Liver (tissue), 9 donors: ENCODE results near the gene PSMG4. TPM values are rescaled to one million over a fixed set of nuclear protein-coding genes. Genes with fewer than 3 reads are reported as not detected.

Source experiments
- DNase-seq: peaks from one replicate; pipeline ENCODE4 v3.0.0-alpha.2; 2017; ENCODE audit warnings: low spot score
- H3K27ac ChIP-seq, 2 donors: one replicate each; pipeline ENCODE4 v1.7.0; 2013; ENCODE audit warnings: inconsistent platforms in 2 of 2, low read length in 2 of 2, control low read depth in 1 of 2, low read depth in 1 of 2, mild to moderate bottlenecking in 1 of 2
- H3K27me3 ChIP-seq, 4 donors: one replicate each; pipeline versions ENCODE4 v1.6.1 to v1.7.0; 2013; ENCODE audit warnings: low read length in 3 of 4, inconsistent platforms in 1 of 4, mild to moderate bottlenecking in 1 of 4, moderate library complexity in 1 of 4; ENCODE audit not compliant: control insufficient read depth in 4 of 4, insufficient read depth in 4 of 4
- H3K36me3 ChIP-seq, 4 donors: one replicate each; pipeline versions ENCODE4 v1.6.1 to v1.7.0; 2013; ENCODE audit warnings: low read length in 3 of 4, mild to moderate bottlenecking in 3 of 4, low read depth in 1 of 4, moderate library complexity in 1 of 4; ENCODE audit not compliant: control insufficient read depth in 4 of 4, insufficient read depth in 3 of 4
- H3K4me1 ChIP-seq, 4 donors: one replicate each; pipeline versions ENCODE4 v1.6.1 to v1.7.0; 2013; ENCODE audit warnings: low read length in 3 of 4, mild to moderate bottlenecking in 3 of 4, moderate library complexity in 1 of 4; ENCODE audit not compliant: control insufficient read depth in 4 of 4, insufficient read depth in 4 of 4
- H3K4me3 ChIP-seq, 3 donors: one replicate each; pipeline versions ENCODE4 v1.6.1 to v1.7.0; 2013; ENCODE audit warnings: low read length in 3 of 3, control low read depth in 1 of 3, low read depth in 1 of 3, mild to moderate bottlenecking in 1 of 3
- H3K9ac ChIP-seq, 2 donors: one replicate each; pipeline ENCODE4 v1.7.0; 2013; ENCODE audit warnings: low read length in 2 of 2, mild to moderate bottlenecking in 2 of 2, moderate library complexity in 2 of 2, control low read depth in 1 of 2, low read depth in 1 of 2
- H3K9me3 ChIP-seq, 4 donors: one replicate each; pipeline versions ENCODE4 v1.6.1 to v1.7.0; 2013; ENCODE audit warnings: low read length in 3 of 4; ENCODE audit not compliant: control insufficient read depth in 4 of 4
- FOXA1 ChIP-seq: IDR thresholded peaks from 2 replicates; pipeline ENCODE4 v1.6.1; 2016; ENCODE audit warnings: antibody characterized with exemption
- FOXA2 ChIP-seq: IDR thresholded peaks from 2 replicates; pipeline ENCODE4 v1.6.1; 2016; ENCODE audit warnings: antibody characterized with exemption
- GABPA ChIP-seq, 2 donors: IDR thresholded peaks in 1 of 2; conservative IDR thresholded peaks in 1 of 2; 2 replicates each; pipeline ENCODE4 v1.6.1; 2016; ENCODE audit warnings: antibody characterized with exemption in 2 of 2, mild to moderate bottlenecking in 1 of 2, moderate library complexity in 1 of 2
- HNF4A ChIP-seq, 2 donors: conservative IDR thresholded peaks; 2 replicates each; pipeline ENCODE4 v1.6.1; 2016; ENCODE audit warnings: antibody characterized with exemption in 2 of 2, mild to moderate bottlenecking in 2 of 2
- HNF4G ChIP-seq: IDR thresholded peaks from 2 replicates; pipeline ENCODE4 v1.6.1; 2016; ENCODE audit warnings: antibody characterized with exemption
- JUND ChIP-seq, 2 donors: IDR thresholded peaks; 2 replicates each; pipeline ENCODE4 v1.6.1; 2016; ENCODE audit warnings: antibody characterized with exemption in 2 of 2
- NR2F2 ChIP-seq: IDR thresholded peaks from 2 replicates; pipeline ENCODE4 v1.6.1; 2016; ENCODE audit warnings: antibody characterized with exemption
- RXRA ChIP-seq, 2 donors: IDR thresholded peaks; 2 replicates each; pipeline ENCODE4 v1.6.1; 2017 to 2018; ENCODE audit warnings: antibody characterized with exemption in 2 of 2, mild to moderate bottlenecking in 1 of 2
- TAF1 ChIP-seq: conservative IDR thresholded peaks from 2 replicates; pipeline ENCODE4 v1.6.1; 2016; ENCODE audit warnings: antibody characterized with exemption, mild to moderate bottlenecking
- YY1 ChIP-seq: IDR thresholded peaks from 2 replicates; pipeline ENCODE4 v1.6.1; 2016; ENCODE audit warnings: antibody characterized with exemption, mild to moderate bottlenecking
- WGBS: extraction: QIAGEN DNeasy Blood & Tissue Kit; methylation state at CpG from one replicate; pipeline ENCODE4 v1.1.7; 2013; 5-methylcytosine and 5-hydroxymethylcytosine counted together
- polyA plus RNA-seq, 2 donors: library from polyadenylated mRNA; stranded (reverse) in 1 of 2; unstranded in 1 of 2; fragments of 200-250 nt in 1 of 2; fragments of >200 nt in 1 of 2; fragmentation: Nextera tagmentation in 1 of 2; extraction: Ambion mirVana in 1 of 2; gene quantifications; one replicate each; pipeline versions ENCODE4 v1.2.1 to v1.2.3, GENCODE V29; 2013 to 2015
- total RNA-seq, 2 donors: library from RNA; depleted of rRNA; stranded (reverse); fragments of >200 nt; gene quantifications; one replicate each; pipeline ENCODE4 v1.2.3, GENCODE V29; 2014
- TF ChIP-seq, protein P1 (sequence below): IDR thresholded peaks from 2 replicates; pipeline ENCODE4 v1.6.1; 2016; ENCODE audit warnings: antibody characterized with exemption, mild to moderate bottlenecking
- TF ChIP-seq, protein P2 (sequence below): fragments of 150-350 bp; IDR thresholded peaks from 2 replicates; pipeline ENCODE4 v1.5.1; 2017; ENCODE audit warnings: improper control_type of control experiment, low read depth, low read length; ENCODE audit not compliant: missing input control
- TF ChIP-seq, protein P3 (sequence below): IDR thresholded peaks from 2 replicates; pipeline ENCODE4 v1.6.1; 2016; ENCODE audit warnings: antibody characterized with exemption
- TF ChIP-seq, protein P4 (sequence below): IDR thresholded peaks from 2 replicates; pipeline ENCODE4 v1.6.1; 2016; ENCODE audit warnings: antibody characterized with exemption
- TF ChIP-seq, protein P5 (sequence below): IDR thresholded peaks from 2 replicates; pipeline ENCODE4 v1.6.1; 2016; ENCODE audit warnings: antibody characterized with exemption
- donor health status: healthy.
- donor health status: healthy.
- donor health status: healthy.
- donor health status: healthy.
- donor health status: healthy.

PSMG4 gene
- total and polyA plus RNA-seq, 4 donors, result 10.7 to 28.5 (median 15.1) TPM

DNA sequence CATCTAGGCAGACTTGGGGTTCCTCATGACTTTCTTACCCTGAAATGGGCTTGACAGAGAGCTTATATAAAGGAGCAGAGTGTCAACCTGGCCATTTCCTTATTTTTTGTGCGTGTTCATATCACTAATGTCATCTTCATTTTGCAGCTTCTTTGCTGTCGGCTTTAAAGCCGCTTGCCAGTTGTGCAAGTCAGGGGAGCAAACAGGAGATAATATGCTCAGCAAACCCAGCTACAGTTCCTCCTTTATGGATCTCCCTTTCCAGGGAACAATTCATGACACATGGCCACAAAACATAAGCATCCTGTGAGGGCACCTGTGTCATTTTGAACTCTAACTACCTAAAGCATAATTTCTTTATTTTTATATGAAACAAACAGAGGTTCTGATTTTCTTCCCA is 24.8 kb upstream of the PSMG4 start (continued):
- TF ChIP-seq, protein P1, sequence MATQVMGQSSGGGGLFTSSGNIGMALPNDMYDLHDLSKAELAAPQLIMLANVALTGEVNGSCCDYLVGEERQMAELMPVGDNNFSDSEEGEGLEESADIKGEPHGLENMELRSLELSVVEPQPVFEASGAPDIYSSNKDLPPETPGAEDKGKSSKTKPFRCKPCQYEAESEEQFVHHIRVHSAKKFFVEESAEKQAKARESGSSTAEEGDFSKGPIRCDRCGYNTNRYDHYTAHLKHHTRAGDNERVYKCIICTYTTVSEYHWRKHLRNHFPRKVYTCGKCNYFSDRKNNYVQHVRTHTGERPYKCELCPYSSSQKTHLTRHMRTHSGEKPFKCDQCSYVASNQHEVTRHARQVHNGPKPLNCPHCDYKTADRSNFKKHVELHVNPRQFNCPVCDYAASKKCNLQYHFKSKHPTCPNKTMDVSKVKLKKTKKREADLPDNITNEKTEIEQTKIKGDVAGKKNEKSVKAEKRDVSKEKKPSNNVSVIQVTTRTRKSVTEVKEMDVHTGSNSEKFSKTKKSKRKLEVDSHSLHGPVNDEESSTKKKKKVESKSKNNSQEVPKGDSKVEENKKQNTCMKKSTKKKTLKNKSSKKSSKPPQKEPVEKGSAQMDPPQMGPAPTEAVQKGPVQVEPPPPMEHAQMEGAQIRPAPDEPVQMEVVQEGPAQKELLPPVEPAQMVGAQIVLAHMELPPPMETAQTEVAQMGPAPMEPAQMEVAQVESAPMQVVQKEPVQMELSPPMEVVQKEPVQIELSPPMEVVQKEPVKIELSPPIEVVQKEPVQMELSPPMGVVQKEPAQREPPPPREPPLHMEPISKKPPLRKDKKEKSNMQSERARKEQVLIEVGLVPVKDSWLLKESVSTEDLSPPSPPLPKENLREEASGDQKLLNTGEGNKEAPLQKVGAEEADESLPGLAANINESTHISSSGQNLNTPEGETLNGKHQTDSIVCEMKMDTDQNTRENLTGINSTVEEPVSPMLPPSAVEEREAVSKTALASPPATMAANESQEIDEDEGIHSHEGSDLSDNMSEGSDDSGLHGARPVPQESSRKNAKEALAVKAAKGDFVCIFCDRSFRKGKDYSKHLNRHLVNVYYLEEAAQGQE, result no peak
- TF ChIP-seq, protein P2, sequence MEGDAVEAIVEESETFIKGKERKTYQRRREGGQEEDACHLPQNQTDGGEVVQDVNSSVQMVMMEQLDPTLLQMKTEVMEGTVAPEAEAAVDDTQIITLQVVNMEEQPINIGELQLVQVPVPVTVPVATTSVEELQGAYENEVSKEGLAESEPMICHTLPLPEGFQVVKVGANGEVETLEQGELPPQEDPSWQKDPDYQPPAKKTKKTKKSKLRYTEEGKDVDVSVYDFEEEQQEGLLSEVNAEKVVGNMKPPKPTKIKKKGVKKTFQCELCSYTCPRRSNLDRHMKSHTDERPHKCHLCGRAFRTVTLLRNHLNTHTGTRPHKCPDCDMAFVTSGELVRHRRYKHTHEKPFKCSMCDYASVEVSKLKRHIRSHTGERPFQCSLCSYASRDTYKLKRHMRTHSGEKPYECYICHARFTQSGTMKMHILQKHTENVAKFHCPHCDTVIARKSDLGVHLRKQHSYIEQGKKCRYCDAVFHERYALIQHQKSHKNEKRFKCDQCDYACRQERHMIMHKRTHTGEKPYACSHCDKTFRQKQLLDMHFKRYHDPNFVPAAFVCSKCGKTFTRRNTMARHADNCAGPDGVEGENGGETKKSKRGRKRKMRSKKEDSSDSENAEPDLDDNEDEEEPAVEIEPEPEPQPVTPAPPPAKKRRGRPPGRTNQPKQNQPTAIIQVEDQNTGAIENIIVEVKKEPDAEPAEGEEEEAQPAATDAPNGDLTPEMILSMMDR, result no peak

DNA sequence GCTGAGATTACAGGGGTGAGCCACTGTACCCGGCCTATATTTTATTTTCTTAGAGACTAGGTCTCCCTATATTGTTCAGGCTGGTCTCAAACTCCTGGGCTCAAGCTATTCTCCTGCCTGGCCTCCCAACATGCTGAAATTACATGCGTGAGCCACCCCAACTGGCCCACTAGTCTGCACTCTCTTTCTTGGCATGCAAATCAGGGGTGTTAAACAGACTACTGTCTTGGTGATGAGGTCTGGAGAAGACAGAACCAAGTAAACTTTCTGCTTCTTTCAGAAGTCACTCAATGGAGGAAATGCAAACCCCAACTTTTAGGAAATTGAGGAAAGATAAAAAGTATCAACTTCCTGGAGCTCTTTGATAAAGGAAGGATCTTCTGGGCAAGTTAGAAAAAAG is 23.3 kb upstream of the PSMG4 start:
- no peak overlapping the region for H3K27ac ChIP-seq
- no peak overlapping the region for H3K4me3 ChIP-seq
- no peak overlapping the region for H3K9ac ChIP-seq
- TF ChIP-seq GABPA (IDR thresholded peaks at IDR 0.05 in 1 of 2, conservative IDR thresholded peaks at IDR 0.05 in 1 of 2) (no peak), YY1 (no peak), NR2F2 (no peak), JUND (IDR thresholded peaks at IDR 0.05) (no peak), HNF4G (no peak), FOXA2 (no peak), FOXA1 (no peak), TAF1 (no peak), RXRA (IDR thresholded peaks at IDR 0.05) (no peak), HNF4A (conservative IDR thresholded peaks at IDR 0.05) (no peak)
- TF ChIP-seq, protein P3, sequence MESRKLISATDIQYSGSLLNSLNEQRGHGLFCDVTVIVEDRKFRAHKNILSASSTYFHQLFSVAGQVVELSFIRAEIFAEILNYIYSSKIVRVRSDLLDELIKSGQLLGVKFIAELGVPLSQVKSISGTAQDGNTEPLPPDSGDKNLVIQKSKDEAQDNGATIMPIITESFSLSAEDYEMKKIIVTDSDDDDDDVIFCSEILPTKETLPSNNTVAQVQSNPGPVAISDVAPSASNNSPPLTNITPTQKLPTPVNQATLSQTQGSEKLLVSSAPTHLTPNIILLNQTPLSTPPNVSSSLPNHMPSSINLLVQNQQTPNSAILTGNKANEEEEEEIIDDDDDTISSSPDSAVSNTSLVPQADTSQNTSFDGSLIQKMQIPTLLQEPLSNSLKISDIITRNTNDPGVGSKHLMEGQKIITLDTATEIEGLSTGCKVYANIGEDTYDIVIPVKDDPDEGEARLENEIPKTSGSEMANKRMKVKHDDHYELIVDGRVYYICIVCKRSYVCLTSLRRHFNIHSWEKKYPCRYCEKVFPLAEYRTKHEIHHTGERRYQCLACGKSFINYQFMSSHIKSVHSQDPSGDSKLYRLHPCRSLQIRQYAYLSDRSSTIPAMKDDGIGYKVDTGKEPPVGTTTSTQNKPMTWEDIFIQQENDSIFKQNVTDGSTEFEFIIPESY, result no peak
- TF ChIP-seq, protein P4, sequence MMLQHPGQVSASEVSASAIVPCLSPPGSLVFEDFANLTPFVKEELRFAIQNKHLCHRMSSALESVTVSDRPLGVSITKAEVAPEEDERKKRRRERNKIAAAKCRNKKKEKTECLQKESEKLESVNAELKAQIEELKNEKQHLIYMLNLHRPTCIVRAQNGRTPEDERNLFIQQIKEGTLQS, result no peak
- TF ChIP-seq, protein P5, sequence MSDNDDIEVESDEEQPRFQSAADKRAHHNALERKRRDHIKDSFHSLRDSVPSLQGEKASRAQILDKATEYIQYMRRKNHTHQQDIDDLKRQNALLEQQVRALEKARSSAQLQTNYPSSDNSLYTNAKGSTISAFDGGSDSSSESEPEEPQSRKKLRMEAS, result no peak
- TF ChIP-seq, protein P2, result no peak
- peaks cover 0 to 2% (median 0%) of the 10 kb centered on the region in 4 donors for H3K27me3 ChIP-seq
- 86% methylated on average over 2 of the region's 2 CpGs for whole genome bisulfite sequencing
- H3K4me1 ChIP-seq, result peaks cover 3 to 14% (median 8%) of the 10 kb centered on the region in 4 donors
- H3K9me3 ChIP-seq, result no peaks in the 10 kb centered on the region
- H3K36me3 ChIP-seq, result no peaks in the 10 kb centered on the region
- no peak for DNase-seq
